ENCODE data around the gene MAD2L1BP.
A peak's percentile ranks its signal among the peaks of the same experiment; 100 is the strongest.

MAD2L1BP gene

DNA sequence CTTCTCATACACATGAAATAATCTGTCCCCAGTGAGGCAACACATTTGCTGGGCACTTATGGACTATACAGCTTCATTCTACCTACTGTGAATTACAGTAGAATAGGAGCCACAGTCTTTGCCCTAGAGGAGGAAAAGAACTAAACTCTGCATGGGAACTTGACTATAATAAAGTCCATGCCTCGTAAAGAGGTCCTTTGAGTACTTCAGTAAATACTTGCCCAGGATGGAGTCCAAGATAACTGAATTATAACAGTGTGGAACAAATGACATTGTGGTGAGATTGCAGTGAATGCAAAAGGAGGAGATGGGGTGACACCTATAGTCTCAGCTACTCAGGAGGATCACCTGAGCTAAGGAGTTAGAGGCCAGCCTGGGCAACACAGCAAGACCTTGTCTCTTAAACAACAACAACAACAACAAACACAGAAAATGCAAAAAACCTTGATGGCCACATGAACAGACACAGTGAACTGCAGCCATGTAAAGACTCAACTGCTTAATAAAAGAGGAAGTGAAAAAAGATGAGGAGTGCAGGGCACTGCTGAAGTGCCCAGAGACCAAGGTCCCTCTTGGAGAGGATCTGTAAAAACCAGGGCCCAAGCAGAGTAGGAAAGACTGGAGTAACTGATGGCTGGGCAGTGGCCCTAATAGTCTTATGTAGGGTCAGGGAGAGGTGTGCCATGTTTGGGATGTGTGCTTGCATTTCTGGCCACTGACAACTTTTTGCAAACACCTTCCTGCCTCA lies 48.2 kb downstream of the MAD2L1BP start:
- DNase-seq, result peak; percentile 67

DNA sequence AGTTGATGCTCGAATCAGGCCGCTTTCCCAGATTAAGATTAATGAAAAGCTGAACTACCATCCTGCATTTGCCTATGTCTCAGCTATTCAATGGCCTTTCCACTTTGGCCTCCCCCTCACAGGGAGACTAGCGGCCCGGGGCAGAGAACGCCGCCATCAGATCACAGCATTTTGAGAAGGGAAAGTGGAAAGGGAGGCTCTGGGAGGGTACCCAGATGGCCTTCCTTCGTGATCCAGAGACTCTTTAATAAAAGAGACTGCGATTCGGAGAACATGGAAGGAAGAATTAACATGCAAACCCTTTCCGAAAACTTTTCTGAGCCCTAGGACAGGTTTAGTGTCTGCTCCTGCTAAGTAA lies 51.4 kb downstream of the MAD2L1BP start:
- DNase-seq, result no peak

DNA sequence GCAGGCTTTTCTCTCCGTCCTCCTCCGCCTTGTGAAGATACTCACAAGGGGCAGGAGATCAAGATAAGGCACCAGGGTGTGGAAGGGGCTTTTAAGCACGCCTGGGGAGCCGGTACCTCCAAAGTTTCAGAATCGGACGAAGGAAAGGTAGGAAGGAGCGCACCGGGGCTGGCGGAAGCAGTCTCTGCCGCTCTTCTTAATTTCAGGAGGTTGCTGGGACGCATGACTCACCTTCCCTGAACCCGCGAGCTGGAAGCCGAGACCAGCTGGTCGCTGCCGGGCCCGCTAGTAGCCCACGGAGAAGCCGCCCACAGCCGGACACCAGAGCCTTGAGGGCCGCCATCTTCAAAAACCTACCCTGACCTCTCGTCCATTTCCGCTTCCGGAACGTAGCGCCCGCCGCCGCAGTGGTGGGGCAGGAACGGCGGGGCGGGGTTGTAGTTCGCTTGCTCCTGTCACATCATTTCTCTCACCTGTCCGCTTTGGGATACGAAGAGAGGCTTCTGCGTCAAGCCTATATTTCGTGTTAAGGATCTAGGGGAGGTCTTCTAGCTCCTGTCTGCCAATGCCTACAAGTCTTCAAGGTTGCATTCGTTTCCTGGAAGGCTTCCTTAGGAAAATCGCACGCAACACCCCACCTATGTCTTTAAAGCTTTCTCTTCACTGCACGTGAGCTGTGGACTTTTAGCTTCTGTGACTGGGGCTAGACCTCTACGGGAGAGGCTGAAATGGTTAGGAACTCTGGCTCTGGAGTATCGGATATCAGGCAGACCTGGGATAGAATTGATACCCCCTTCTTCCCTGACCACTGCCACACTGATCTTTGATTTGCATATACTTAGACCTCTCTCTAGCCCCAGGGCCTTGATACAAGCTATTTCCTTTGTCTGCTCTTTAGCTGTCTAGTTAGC lies 52.1 kb downstream of the MAD2L1BP start, which contains the start of gene MRPS18A:
Gene MRPS18A, minus strand, starts transcription at position 355 of the 911 bp plus-strand sequence. Its CDS starts 12 bp downstream, at position 343.
- DNase-seq, result peak; percentile 85

- DNase-seq, result no peak
Observed at GRCh38 chr6:43689421-43689820, 53.8 kb downstream of the MAD2L1BP start.

Data from RPMI8226 (cell line).